HG02981 (cell line): Measurements from ENCODE around the gene PHAF1.
"Not testable (repeated sequence)": the region's sequence is repeated elsewhere in the genome, so short reads cannot be mapped to it uniquely, and the experiment has no call there.

ENCODE experiments used
- ATAC-seq: cut with Tn5 transposase; IDR thresholded peaks from one replicate; pipeline ENCODE4 v1.9.1; 2021; ENCODE audit warnings: mild to moderate bottlenecking, moderate library complexity; ENCODE audit not compliant: unreplicated experiment

The PHAF1 gene

GRCh38 chr16:67104061-67104460, 5.7 kb upstream of the PHAF1 start:
- no peak for ATAC-seq

- no peak for ATAC-seq
Observed at GRCh38 chr16:67104845-67105244, 4.9 kb upstream of the PHAF1 start.

GRCh38 chr16:67105246-67105645, 4.5 kb upstream of the PHAF1 start:
- no peak for ATAC-seq

GRCh38 chr16:67105881-67106280, 3.9 kb upstream of the PHAF1 start:
- no peak for ATAC-seq

- ATAC-seq = no peak
Observed at GRCh38 chr16:67108489-67108888, 1.3 kb upstream of the PHAF1 start.

GRCh38 chr16:67108931-67109406, 772 bp upstream of the PHAF1 start:
- no peak for ATAC-seq

GRCh38 chr16:67111951-67112444, 2.3 kb downstream of the PHAF1 start:
- ATAC-seq = no peak

- ATAC-seq = no peak
Observed at GRCh38 chr16:67112591-67113399, 3.1 kb downstream of the PHAF1 start.

- no peak for ATAC-seq
Observed at GRCh38 chr16:67114793-67115192, 5.1 kb downstream of the PHAF1 start.

GRCh38 chr16:67115639-67116038, 5.9 kb downstream of the PHAF1 start:
- no peak for ATAC-seq

- no peak for ATAC-seq
Observed at GRCh38 chr16:67116388-67117311, 6.9 kb downstream of the PHAF1 start.

GRCh38 chr16:67117716-67118115, 8.0 kb downstream of the PHAF1 start:
- no peak for ATAC-seq

GRCh38 chr16:67120025-67120424, 10.3 kb downstream of the PHAF1 start:
- ATAC-seq = no peak

- ATAC-seq = not testable (repeated sequence)
Observed at GRCh38 chr16:67122799-67123198, 13.1 kb downstream of the PHAF1 start.

- no peak for ATAC-seq
Observed at GRCh38 chr16:67128417-67128816, 18.7 kb downstream of the PHAF1 start.

GRCh38 chr16:67128887-67129286, 19.1 kb downstream of the PHAF1 start:
- ATAC-seq = no peak

GRCh38 chr16:67129422-67129821, 19.7 kb downstream of the PHAF1 start:
- ATAC-seq = no peak

GRCh38 chr16:67137605-67138004, 27.9 kb downstream of the PHAF1 start:
- no peak for ATAC-seq

GRCh38 chr16:67141391-67141790, 31.6 kb downstream of the PHAF1 start:
- ATAC-seq = no peak

- ATAC-seq = no peak
Observed at GRCh38 chr16:67142342-67142741, 32.6 kb downstream of the PHAF1 start.

- ATAC-seq = no peak
Observed at GRCh38 chr16:67144943-67145342, 35.2 kb downstream of the PHAF1 start.

GRCh38 chr16:67145746-67146145, 36.0 kb downstream of the PHAF1 start:
- no peak for ATAC-seq
